ENCODE data around the gene ANKS4B.

Gene ANKS4B

GRCh38 chr16:21253470-21253869, 20.0 kb downstream of the ANKS4B start:
- no peak for TF ChIP-seq TSHZ2 (CRISPR knock-in tag; IDR thresholded peaks at IDR 0.05)
- TF ChIP-seq GLIS3 (CRISPR knock-in tag; IDR thresholded peaks at IDR 0.05), result no peak
- no peak for TF ChIP-seq ESRRG (CRISPR knock-in tag; IDR thresholded peaks at IDR 0.05)
- no peak for TF ChIP-seq TOX (CRISPR knock-in tag; IDR thresholded peaks at IDR 0.05; ENCODE audit: borderline replicate concordance)
- no peak for TF ChIP-seq CREB5 (CRISPR knock-in tag; IDR thresholded peaks at IDR 0.05; ENCODE audit: low read depth)
- no peak for TF ChIP-seq ZFP30 (CRISPR knock-in tag; IDR thresholded peaks at IDR 0.05)
- TF ChIP-seq SNAI2 (CRISPR knock-in tag; IDR thresholded peaks at IDR 0.05), result no peak
- no peak for TF ChIP-seq OSR1 (CRISPR knock-in tag; IDR thresholded peaks at IDR 0.05)
- TF ChIP-seq, protein P1, sequence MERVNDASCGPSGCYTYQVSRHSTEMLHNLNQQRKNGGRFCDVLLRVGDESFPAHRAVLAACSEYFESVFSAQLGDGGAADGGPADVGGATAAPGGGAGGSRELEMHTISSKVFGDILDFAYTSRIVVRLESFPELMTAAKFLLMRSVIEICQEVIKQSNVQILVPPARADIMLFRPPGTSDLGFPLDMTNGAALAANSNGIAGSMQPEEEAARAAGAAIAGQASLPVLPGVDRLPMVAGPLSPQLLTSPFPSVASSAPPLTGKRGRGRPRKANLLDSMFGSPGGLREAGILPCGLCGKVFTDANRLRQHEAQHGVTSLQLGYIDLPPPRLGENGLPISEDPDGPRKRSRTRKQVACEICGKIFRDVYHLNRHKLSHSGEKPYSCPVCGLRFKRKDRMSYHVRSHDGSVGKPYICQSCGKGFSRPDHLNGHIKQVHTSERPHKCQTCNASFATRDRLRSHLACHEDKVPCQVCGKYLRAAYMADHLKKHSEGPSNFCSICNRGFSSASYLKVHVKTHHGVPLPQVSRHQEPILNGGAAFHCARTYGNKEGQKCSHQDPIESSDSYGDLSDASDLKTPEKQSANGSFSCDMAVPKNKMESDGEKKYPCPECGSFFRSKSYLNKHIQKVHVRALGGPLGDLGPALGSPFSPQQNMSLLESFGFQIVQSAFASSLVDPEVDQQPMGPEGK (CRISPR knock-in tag; IDR thresholded peaks at IDR 0.05; ENCODE audit: borderline replicate concordance), result no peak
- ATAC-seq, result no peak

DNA sequence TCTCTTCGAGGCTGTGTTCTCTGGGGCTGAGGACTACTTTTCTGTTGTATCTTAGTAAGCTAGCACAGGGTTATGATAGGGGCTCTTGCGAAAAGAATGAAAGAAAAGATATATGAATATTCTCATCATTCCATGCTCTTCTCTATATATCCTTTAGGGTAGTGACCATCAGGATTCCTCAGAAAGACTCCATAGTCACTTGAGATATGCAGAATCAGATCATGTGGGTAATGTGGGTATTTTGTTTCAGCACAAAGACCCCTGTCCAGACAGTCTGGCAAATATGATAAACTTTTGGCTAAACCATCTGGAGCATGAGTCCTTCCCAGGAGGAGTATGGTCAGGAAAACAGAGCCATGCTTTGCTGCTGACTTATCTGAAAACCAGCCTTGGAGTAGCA, 23.1 kb downstream of the ANKS4B start:
- no peak for TF ChIP-seq ZNF565 (CRISPR knock-in tag; conservative IDR thresholded peaks at IDR 0.05; ENCODE audit: low read depth)
- no peak for TF ChIP-seq CSDC2 (CRISPR knock-in tag; IDR thresholded peaks at IDR 0.05)
- no peak for TF ChIP-seq SNAI2 (CRISPR knock-in tag; IDR thresholded peaks at IDR 0.05)
- TF ChIP-seq ARNTL (CRISPR knock-in tag; IDR thresholded peaks at IDR 0.05; ENCODE audit: borderline replicate concordance, low read depth), result no peak
- no peak for TF ChIP-seq ZFP30 (CRISPR knock-in tag; IDR thresholded peaks at IDR 0.05)
- no peak for TF ChIP-seq PPARA (CRISPR knock-in tag; IDR thresholded peaks at IDR 0.05; ENCODE audit: borderline replicate concordance)
- TF ChIP-seq ESRRG (CRISPR knock-in tag; IDR thresholded peaks at IDR 0.05), result no peak
- no peak for TF ChIP-seq ZC3H10 (CRISPR knock-in tag; IDR thresholded peaks at IDR 0.05)
- TF ChIP-seq CREB5 (CRISPR knock-in tag; IDR thresholded peaks at IDR 0.05; ENCODE audit: low read depth), result no peak
- no peak for TF ChIP-seq TCF4 (CRISPR knock-in tag; IDR thresholded peaks at IDR 0.05; ENCODE audit: borderline replicate concordance)
- no peak for TF ChIP-seq TOX (CRISPR knock-in tag; IDR thresholded peaks at IDR 0.05; ENCODE audit: borderline replicate concordance)
- TF ChIP-seq, protein P2, sequence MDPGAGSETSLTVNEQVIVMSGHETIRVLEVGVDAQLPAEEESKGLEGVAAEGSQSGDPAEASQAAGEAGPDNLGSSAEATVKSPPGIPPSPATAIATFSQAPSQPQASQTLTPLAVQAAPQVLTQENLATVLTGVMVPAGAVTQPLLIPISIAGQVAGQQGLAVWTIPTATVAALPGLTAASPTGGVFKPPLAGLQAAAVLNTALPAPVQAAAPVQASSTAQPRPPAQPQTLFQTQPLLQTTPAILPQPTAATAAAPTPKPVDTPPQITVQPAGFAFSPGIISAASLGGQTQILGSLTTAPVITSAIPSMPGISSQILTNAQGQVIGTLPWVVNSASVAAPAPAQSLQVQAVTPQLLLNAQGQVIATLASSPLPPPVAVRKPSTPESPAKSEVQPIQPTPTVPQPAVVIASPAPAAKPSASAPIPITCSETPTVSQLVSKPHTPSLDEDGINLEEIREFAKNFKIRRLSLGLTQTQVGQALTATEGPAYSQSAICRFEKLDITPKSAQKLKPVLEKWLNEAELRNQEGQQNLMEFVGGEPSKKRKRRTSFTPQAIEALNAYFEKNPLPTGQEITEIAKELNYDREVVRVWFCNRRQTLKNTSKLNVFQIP (CRISPR knock-in tag; IDR thresholded peaks at IDR 0.05; ENCODE audit: borderline replicate concordance, low read depth), result no peak
- no peak for TF ChIP-seq RARB (CRISPR knock-in tag; IDR thresholded peaks at IDR 0.05)
- TF ChIP-seq, protein P1 (CRISPR knock-in tag; IDR thresholded peaks at IDR 0.05; ENCODE audit: borderline replicate concordance), result no peak
- TF ChIP-seq ZNF8 (CRISPR knock-in tag; IDR thresholded peaks at IDR 0.05), result no peak
- no peak for TF ChIP-seq ZNF70 (CRISPR knock-in tag; IDR thresholded peaks at IDR 0.05)
- ATAC-seq, result no peak

- no peak for TF ChIP-seq RARB (CRISPR knock-in tag; IDR thresholded peaks at IDR 0.05)
- no peak for TF ChIP-seq ISL1 (CRISPR knock-in tag; IDR thresholded peaks at IDR 0.05)
- TF ChIP-seq CSRNP3 (CRISPR knock-in tag; IDR thresholded peaks at IDR 0.05), result no peak
- no peak for ATAC-seq
Measured at GRCh38 chr16:21257284-21257683, 23.8 kb downstream of the ANKS4B start.

Measured in SK-N-SH treated with all-trans-retinoic acid at 6 μM for 48 hours (cell line).